HG03565 (cell line): Measurements from ENCODE around the gene EMC8.

ENCODE experiments used
- ATAC-seq: cut with Tn5 transposase; IDR thresholded peaks from one replicate; pipeline ENCODE4 v1.9.1; 2021; ENCODE audit warnings: mild to moderate bottlenecking, moderate library complexity; ENCODE audit not compliant: unreplicated experiment

Gene EMC8

GRCh38 chr16:85733839-85734170 lies 65.5 kb downstream of the EMC8 start:
- no peak for ATAC-seq

DNA sequence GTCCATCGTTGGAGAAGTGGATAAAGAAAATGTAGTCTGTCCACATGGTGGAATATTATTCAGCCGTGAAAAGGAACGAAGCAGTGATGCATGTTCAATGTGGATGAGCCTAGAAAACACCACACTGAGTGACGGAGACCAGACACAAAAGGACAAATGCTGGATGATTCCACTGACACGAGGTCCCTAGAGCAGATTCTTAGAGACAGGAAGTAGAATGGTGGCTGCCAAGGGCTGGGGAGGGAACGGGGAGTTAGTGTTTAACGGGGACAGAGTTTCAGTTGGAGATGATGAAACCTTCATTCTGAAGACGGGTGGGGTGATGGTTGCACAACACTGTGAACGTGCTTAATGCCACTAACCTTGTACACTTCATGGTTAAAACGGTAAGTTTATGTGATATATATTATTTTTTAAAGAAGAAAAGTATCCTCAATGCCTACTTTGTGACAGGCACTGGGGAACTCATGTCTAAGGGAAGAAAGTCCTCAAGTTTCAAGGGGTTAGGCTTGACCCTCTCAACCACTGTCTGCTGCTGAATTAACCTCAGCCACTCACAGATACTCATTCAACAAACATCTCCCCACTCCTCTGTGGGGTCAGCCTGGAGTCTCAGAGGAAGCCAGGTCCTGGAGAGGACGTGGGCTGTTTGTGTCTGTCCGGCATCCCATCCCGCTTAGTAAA lies 66.0 kb downstream of the EMC8 start:
- ATAC-seq, result no peak

GRCh38 chr16:85731179-85731578 lies 68.2 kb downstream of the EMC8 start:
- no peak for ATAC-seq

GRCh38 chr16:85730186-85730465 lies 69.2 kb downstream of the EMC8 start:
- ATAC-seq, result no peak

DNA sequence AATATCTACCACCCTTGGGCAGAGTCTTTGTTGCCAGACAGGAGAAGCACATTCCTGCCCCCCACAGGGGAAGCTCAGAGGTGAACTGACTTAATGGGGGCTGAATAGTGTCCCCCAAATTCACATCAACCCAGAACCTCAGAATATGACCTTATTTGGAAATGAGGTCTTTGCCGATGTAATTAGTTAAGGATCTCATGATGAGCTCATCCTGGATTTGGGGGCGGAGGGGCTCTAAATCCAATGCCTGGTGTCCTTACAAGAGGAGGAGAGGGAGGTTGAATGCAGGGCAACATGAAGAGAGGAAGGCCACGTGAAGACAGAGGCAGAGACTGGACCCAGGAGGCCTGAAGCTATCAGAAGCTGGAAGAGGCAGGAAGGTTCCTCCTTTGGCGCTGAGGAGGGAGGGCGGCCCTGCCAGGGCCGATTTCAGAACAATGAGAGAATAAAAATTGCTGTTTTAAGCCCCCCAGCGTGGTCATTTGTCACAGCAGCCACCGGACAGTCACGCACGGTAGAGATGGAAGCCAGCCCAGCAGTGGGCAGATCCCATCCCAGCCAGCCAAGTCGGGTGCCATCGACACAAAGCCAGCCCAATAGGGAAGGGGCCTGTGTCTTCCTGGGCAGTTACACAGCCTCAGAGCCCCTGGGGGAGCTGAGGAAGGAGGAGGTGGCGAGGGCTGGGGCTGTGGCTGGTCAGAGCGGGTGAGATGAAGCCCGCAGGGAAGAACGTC lies 69.7 kb downstream of the EMC8 start:
- no peak for ATAC-seq

GRCh38 chr16:85728879-85729278 lies 70.5 kb downstream of the EMC8 start:
- ATAC-seq, result no peak
